H9 (cell line): ENCODE results near the gene MROH2A. TPM values are rescaled to one million over a fixed set of nuclear protein-coding genes. Genes with fewer than 3 reads are reported as not detected.

Source experiments
- DNase-seq: peaks from one replicate; pipeline ENCODE4 v3.0.0-alpha.2; 2017
- H2AFZ ChIP-seq: one replicate; pipeline ENCODE4 v1.6.1; 2013; ENCODE audit warnings: mild to moderate bottlenecking, low read length, control low read depth, moderate library complexity
- H2AK5ac ChIP-seq: 2 replicates; pipeline ENCODE4 v1.6.1; 2013; ENCODE audit warnings: low read length, control low read depth, mixed read lengths; ENCODE audit not compliant: insufficient read length
- H2BK120ac ChIP-seq: one replicate; pipeline ENCODE4 v1.6.1; 2013; ENCODE audit warnings: low read depth, mild to moderate bottlenecking, low read length, control low read depth, inconsistent platforms; ENCODE audit not compliant: poor library complexity, severe bottlenecking
- H2BK12ac ChIP-seq: 2 replicates; pipeline ENCODE4 v1.6.1; 2013; ENCODE audit warnings: low read length, control low read depth, mixed read lengths, low read depth; ENCODE audit not compliant: insufficient read length
- H2BK15ac ChIP-seq: 2 replicates; pipeline ENCODE4 v1.6.1; 2013; ENCODE audit warnings: low read depth, low read length, control low read depth
- H2BK20ac ChIP-seq: one replicate; pipeline ENCODE4 v1.6.1; 2013; ENCODE audit warnings: low read depth, mild to moderate bottlenecking, low read length, control low read depth, inconsistent platforms; ENCODE audit not compliant: poor library complexity, severe bottlenecking
- H2BK5ac ChIP-seq: 2 replicates; pipeline ENCODE4 v1.6.1; 2013; ENCODE audit warnings: low read length, control low read depth, mixed read lengths; ENCODE audit not compliant: insufficient read length
- H3K14ac ChIP-seq: 2 replicates; pipeline ENCODE4 v1.6.1; 2013; ENCODE audit warnings: low read length, control low read depth; ENCODE audit not compliant: insufficient read depth
- H3K18ac ChIP-seq: 2 replicates; pipeline ENCODE4 v1.6.1; 2013; ENCODE audit warnings: low read depth, mild to moderate bottlenecking, mixed read lengths, low read length, control low read depth; ENCODE audit not compliant: insufficient read length
- H3K23ac ChIP-seq: 2 replicates; pipeline ENCODE4 v1.6.1; 2013; ENCODE audit warnings: low read length, control low read depth, mixed read lengths, low read depth; ENCODE audit not compliant: insufficient read length
- H3K23me2 ChIP-seq: 2 replicates; pipeline ENCODE4 v1.6.1; 2013; ENCODE audit warnings: low read depth, mild to moderate bottlenecking, mixed read lengths, low read length, control low read depth; ENCODE audit not compliant: insufficient read length, poor library complexity, severe bottlenecking
- H3K27ac ChIP-seq: 2 replicates; pipeline ENCODE4 v1.5.1; 2013; ENCODE audit warnings: low read length, control low read depth, mixed read lengths, low read depth; ENCODE audit not compliant: insufficient read length
- H3K27me3 ChIP-seq: 2 replicates; pipeline ENCODE4 v1.6.1; 2013; ENCODE audit warnings: low read length, control low read depth, inconsistent platforms; ENCODE audit not compliant: insufficient read depth
- H3K4ac ChIP-seq: 2 replicates; pipeline ENCODE4 v1.6.1; 2013; ENCODE audit warnings: low read depth, mild to moderate bottlenecking, control low read depth, inconsistent platforms, low read length, moderate library complexity
- H3K4me1 ChIP-seq: 2 replicates; pipeline ENCODE4 v1.6.1; 2013; ENCODE audit warnings: low read length, control low read depth, inconsistent platforms; ENCODE audit not compliant: insufficient read depth
- H3K4me2 ChIP-seq: 2 replicates; pipeline ENCODE4 v1.6.1; 2013; ENCODE audit warnings: low read length, control low read depth, mixed read lengths; ENCODE audit not compliant: insufficient read length, insufficient read depth
- H3K56ac ChIP-seq: 2 replicates; pipeline ENCODE4 v1.6.1; 2013; ENCODE audit warnings: low read depth, mild to moderate bottlenecking, mixed read lengths, low read length, control low read depth; ENCODE audit not compliant: insufficient read length
- H3K79me1 ChIP-seq: 2 replicates; pipeline ENCODE4 v1.6.1; 2013; ENCODE audit warnings: low read depth, mild to moderate bottlenecking, moderate library complexity, low read length, control low read depth, inconsistent platforms; ENCODE audit not compliant: insufficient read depth, poor library complexity, severe bottlenecking
- H3K79me2 ChIP-seq: 2 replicates; pipeline ENCODE4 v1.6.1; 2013; ENCODE audit warnings: low read length, control low read depth, inconsistent platforms; ENCODE audit not compliant: insufficient read depth
- H3K9ac ChIP-seq: 2 replicates; pipeline ENCODE4 v1.6.1; 2013; ENCODE audit warnings: low read length, control low read depth, mixed read lengths; ENCODE audit not compliant: insufficient read length; ENCODE audit errors: extremely low read depth
- H3K9me3 ChIP-seq: one replicate; pipeline ENCODE4 v1.6.1; 2013; ENCODE audit warnings: low read depth, low read length, inconsistent platforms; ENCODE audit not compliant: control insufficient read depth
- H3T11ph ChIP-seq: one replicate; pipeline ENCODE4 v1.6.1; 2013; ENCODE audit warnings: mild to moderate bottlenecking, low read length, control low read depth, inconsistent platforms
- H4K20me1 ChIP-seq: one replicate; pipeline ENCODE4 v1.6.1; 2013; ENCODE audit not compliant: control insufficient read depth, insufficient read length, insufficient read depth
- H4K5ac ChIP-seq: 2 replicates; pipeline ENCODE4 v1.6.1; 2013; ENCODE audit warnings: low read depth, mild to moderate bottlenecking, mixed read lengths, low read length, control low read depth; ENCODE audit not compliant: insufficient read length
- H4K8ac ChIP-seq: replicated peaks from 2 replicates; pipeline ENCODE4 v1.6.1; 2013; ENCODE audit warnings: low read length, control low read depth, mixed read lengths, low read depth; ENCODE audit not compliant: insufficient read length
- H4K91ac ChIP-seq: 2 replicates; pipeline ENCODE4 v1.6.1; 2013; ENCODE audit warnings: low read depth, mild to moderate bottlenecking, moderate library complexity, mixed read lengths, low read length, control low read depth; ENCODE audit not compliant: insufficient read length
- H3K27ac Mint-ChIP-seq, 3 experiments: 2 replicates in 2 of 3; 3 replicates in 1 of 3; pipeline ENCODE4 v1.8.0; 2020 to 2021; ENCODE audit warnings: mixed read lengths in 3 of 3, mild to moderate bottlenecking in 1 of 3, moderate library complexity in 1 of 3
- H3K27me3 Mint-ChIP-seq: 2 replicates; pipeline ENCODE4 v1.8.0; 2021; ENCODE audit warnings: low read depth, mild to moderate bottlenecking, moderate library complexity, mixed read lengths
- H3K36me3 Mint-ChIP-seq, 3 experiments: 2 replicates in 2 of 3; 3 replicates in 1 of 3; pipeline ENCODE4 v1.8.0; 2020 to 2021; ENCODE audit warnings: low read depth in 3 of 3, mixed read lengths in 3 of 3; ENCODE audit not compliant: insufficient read depth in 1 of 3
- H3K4me1 Mint-ChIP-seq, 2 experiments: 2 replicates each; pipeline ENCODE4 v1.8.0; 2020; ENCODE audit warnings: mixed read lengths in 2 of 2
- H3K4me3 Mint-ChIP-seq, 2 experiments: 2 replicates in 1 of 2; 3 replicates in 1 of 2; pipeline ENCODE4 v1.8.0; 2020 to 2021; ENCODE audit warnings: mild to moderate bottlenecking in 2 of 2, mixed read lengths in 2 of 2, moderate library complexity in 1 of 2
- H3K9me3 Mint-ChIP-seq, 2 experiments: 2 replicates in 1 of 2; 3 replicates in 1 of 2; pipeline ENCODE4 v1.8.0; 2020; ENCODE audit warnings: mild to moderate bottlenecking in 2 of 2, mixed read lengths in 2 of 2, moderate library complexity in 1 of 2
- WGBS: extraction: QIAGEN DNeasy Blood & Tissue Kit; methylation state at CpG from one replicate; pipeline ENCODE4 v1.1.7; 2013; ENCODE audit warnings: missing lambda C conversion rate, low lambda C conversion rate, mixed read lengths; ENCODE audit not compliant: insufficient read length; ENCODE audit errors: extremely low coverage; 5-methylcytosine and 5-hydroxymethylcytosine counted together
- total RNA-seq: library from RNA; stranded (reverse); gene quantifications from 2 replicates; pipeline ENCODE4 v1.2.1, GENCODE V29; 2021
- TF ChIP-seq, protein P1 (sequence below): fragments of 200-600 bp; sonication (generic); conservative IDR thresholded peaks from 3 replicates; pipeline ENCODE4 v1.8.0; 2021; ENCODE audit warnings: antibody characterized with exemption, mild to moderate bottlenecking

MROH2A gene
- total RNA-seq, 1 experiment from 2014 or later: not detected

- peaks cover 24% of the 10 kb centered on the region; the same call in 1 of the 2 replicates for H3K79me2 ChIP-seq
Measured at GRCh38 chr2:233839447-233839820, 61.3 kb downstream of the MROH2A start.

More at GRCh38 chr2:233839447-233839820, 61.3 kb downstream of the MROH2A start:
- no peak overlapping the region for H3K9ac ChIP-seq
- H3K79me1 ChIP-seq: peaks cover 13% of the 10 kb centered on the region
- H4K91ac ChIP-seq: no peak overlapping the region
- Mint-ChIP-seq H3K36me3 (peaks cover 85 to 100% (median 100%) of the 10 kb centered on the region in 3 experiments), H3K27ac (peak overlapping the region in 1 of 3 experiments; percentile 64; a peak in 3 of 7 replicates), H3K4me1 (peaks cover 18 to 19% of the 10 kb centered on the region in 2 experiments), H3K9me3 (no peaks in the 10 kb centered on the region), H3K27me3 (no peaks in the 10 kb centered on the region), H3K4me3 (no peak overlapping the region)
- no peak overlapping the region for H2BK12ac ChIP-seq
- H3K9me3 ChIP-seq: no peaks in the 10 kb centered on the region
- H4K20me1 ChIP-seq: peaks cover 4% of the 10 kb centered on the region
- no peak overlapping the region for H3K18ac ChIP-seq
- no peak overlapping the region for H3K4ac ChIP-seq
- no peak overlapping the region for H2BK20ac ChIP-seq
- H3K56ac ChIP-seq: no peak overlapping the region
- H3K27me3 ChIP-seq: no peaks in the 10 kb centered on the region
- no peak overlapping the region for H3K23ac ChIP-seq
- no peak overlapping the region for H2AFZ ChIP-seq
- H2BK5ac ChIP-seq: no peak overlapping the region
- TF ChIP-seq, protein P1, sequence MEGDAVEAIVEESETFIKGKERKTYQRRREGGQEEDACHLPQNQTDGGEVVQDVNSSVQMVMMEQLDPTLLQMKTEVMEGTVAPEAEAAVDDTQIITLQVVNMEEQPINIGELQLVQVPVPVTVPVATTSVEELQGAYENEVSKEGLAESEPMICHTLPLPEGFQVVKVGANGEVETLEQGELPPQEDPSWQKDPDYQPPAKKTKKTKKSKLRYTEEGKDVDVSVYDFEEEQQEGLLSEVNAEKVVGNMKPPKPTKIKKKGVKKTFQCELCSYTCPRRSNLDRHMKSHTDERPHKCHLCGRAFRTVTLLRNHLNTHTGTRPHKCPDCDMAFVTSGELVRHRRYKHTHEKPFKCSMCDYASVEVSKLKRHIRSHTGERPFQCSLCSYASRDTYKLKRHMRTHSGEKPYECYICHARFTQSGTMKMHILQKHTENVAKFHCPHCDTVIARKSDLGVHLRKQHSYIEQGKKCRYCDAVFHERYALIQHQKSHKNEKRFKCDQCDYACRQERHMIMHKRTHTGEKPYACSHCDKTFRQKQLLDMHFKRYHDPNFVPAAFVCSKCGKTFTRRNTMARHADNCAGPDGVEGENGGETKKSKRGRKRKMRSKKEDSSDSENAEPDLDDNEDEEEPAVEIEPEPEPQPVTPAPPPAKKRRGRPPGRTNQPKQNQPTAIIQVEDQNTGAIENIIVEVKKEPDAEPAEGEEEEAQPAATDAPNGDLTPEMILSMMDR: no peak
- H2AK5ac ChIP-seq: no peak overlapping the region
- no peaks in the 10 kb centered on the region for H3K4me1 ChIP-seq
- no CpG with 5 or more reads among the region's 10 CpGs for WGBS
- no peak overlapping the region for H3T11ph ChIP-seq
- no peak overlapping the region for H2BK120ac ChIP-seq
- H4K8ac ChIP-seq: no peak overlapping the region
- no peak overlapping the region for H2BK15ac ChIP-seq
- H3K14ac ChIP-seq: no peak overlapping the region; the same call in 1 of the 2 replicates
- no peak overlapping the region for H3K4me2 ChIP-seq
- H4K5ac ChIP-seq: no peak overlapping the region
- no peaks in the 10 kb centered on the region for H3K23me2 ChIP-seq
- DNase-seq: no peak
- H3K27ac ChIP-seq: no peak overlapping the region
